ENCODE results near the gene EZH1. TPM values are rescaled to one million over a fixed set of nuclear protein-coding genes. Genes with fewer than 3 reads are reported as not detected.

EZH1 gene
- total RNA-seq = 26.5 and 26.6 TPM in 2 replicates

DNA sequence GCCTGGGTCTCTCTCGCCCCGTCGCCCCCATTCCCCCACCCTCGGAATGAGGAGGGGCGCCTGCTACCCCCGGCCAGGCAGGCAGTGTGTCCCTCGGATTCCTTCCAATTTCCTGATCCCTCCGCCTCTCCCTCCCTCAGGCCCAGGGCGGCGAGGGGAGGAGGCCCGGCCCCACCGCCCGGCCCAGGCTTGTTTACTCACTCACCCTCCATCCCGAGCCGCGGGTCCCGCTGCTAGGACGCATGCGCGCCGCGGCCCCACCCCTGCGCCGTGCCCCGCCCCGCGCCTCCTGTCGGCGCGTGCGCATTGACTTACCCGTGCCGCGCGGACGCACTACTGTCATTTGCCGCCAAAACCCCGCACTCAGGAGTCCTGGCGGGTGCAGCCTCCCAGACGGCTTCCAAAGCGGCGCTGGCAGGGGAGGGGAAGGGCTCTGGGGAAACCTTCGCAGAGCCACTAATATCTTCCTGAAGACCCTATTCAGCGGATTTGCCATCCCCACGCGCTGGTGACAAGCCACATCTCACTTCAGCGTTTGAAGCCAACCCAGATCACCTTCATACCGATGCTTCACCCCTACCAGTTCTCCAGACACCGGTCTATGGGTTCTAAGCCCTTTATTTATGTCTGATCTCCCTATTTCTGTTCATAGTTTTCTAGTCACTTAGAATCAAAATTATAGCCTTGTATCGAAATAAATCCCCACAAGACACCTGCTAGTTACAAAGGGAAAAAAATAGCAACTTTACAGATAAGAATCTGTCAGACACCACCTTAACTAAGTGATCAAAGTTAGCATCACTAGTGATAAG lies at the start of gene EZH1:
Gene EZH1 (minus strand): TSS at position 235 of the 812 bp plus-strand sequence. CDS start 16,099 bp downstream, outside the sequence.

DNA sequence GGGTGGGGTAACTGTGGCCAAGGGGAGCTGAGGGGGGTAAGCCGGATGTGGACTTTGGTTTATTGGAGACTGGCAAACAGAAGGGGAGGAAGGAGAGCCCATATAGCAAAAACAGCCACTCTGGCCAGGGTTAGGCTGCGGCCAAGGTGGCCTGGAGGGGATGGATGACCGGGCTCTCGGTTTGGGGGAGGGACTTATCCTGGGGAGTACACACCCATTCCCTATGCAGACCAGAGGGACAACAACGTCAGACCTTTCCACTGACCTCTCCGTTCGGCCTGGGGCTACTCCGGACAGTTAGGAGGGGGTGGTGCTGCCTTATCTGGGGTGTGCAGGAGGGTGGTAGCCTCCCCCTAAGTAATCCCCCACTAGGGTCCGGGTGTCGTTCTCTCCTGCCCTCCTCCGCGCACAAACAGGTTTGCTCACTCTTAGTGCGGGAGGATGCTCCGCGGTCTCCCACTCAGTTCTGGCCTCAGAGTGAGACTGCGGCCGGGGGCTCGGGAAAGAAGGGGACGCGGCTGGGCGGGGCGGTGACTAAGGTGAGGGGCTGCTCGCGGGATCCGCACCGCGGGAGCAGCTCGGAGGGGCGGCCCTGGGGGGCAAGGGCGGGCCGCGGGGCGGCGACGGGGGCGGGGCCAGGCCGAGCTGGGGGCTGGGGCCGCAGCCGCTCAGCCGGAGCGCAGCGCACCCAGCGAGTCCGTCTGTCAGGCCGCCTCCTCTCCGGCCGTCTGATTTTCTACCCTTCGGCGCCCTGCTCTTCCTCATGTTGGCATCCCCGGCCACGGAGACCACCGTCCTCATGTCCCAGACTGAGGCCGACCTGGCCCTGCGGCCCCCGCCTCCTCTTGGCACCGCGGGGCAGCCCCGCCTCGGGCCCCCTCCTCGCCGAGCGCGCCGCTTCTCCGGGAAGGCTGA lies 35.4 kb upstream of the EZH1 start, which contains the start of gene WNK4:
Gene WNK4 (plus strand): TSS at position 675 of the 915 bp plus-strand sequence. CDS start 89 bp downstream, at position 764.

DNA sequence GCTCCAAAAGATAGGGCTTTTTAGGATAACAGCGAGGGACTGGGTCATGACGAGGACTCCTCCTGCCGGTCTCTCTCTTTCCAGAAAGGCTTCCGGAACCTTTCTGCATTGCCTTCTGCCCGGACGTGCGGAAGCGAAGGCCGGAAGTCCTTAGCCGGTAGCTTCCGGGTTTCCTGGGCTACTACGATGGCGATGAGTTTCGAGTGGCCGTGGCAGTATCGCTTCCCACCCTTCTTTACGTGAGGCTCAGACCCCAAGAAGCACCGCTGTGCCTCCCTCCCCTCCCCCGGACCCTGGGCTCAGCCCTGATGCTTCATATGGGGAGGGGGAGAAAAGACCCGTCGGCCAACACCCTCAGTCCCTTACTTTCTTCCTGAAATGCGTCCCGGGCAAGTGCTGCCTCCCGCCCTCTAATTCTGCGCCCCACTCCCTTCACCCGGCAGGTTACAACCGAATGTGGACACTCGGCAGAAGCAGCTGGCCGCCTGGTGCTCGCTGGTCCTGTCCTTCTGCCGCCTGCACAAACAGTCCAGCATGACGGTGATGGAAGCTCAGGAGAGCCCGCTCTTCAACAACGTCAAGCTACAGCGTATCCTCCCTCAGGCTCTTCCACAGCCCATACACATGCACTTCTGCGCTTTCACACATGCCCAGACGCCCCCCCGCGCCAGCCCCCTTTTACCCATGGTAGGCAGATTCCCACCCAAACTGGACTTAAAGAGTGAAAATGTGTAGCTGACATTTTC lies 28.6 kb upstream of the EZH1 start, which contains the start of gene VPS25:
Gene VPS25 (plus strand): TSS at position 160 of the 746 bp plus-strand sequence. CDS start 27 bp downstream, at position 187.

DNA sequence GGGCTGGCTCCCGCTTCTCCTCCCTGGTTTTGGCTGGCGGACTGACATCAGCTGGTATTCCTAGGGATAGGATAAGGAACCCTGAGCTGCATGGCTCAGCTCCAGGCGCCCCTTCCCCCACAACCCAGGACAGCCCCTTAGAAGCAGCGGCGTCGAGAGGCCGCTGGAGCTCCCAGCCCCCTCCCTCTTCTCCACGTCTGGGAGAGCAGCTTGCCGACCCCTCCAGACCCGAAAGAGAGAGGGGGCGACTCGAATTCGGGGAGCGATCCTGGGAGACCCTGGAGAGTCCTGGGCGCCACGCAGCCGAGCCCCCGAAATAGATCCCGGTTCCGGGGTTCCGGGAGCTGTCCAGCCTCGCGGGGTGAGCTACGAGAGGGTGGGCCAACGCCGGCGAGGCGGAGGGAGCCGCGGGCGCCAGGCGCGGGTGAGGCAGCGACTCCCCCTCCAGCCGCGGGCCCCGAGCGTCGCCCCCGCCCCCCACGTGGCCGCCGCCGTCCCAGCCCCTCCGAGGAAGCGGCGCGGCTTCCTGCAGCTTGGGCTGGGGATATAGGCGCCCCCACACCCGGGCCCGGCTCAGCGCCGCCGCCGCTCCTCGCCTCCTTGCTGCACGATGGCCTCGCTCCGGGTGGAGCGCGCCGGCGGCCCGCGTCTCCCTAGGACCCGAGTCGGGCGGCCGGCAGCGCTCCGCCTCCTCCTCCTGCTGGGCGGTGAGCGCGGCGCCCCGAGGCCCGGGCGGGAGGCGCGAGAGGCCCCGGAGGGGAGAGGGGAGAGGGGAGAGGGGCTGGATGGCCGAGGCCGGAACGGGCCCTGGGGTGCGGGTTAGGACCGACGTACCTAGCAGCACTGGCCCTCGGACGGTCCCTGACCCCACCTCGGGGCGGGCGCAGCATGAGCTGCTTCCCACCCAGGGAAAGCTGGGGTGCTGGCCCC lies 16.1 kb upstream of the EZH1 start, which contains the start of gene RAMP2:
Gene RAMP2 (plus strand): TSS at position 576 of the 930 bp plus-strand sequence. CDS start 35 bp downstream, at position 611.

DNA sequence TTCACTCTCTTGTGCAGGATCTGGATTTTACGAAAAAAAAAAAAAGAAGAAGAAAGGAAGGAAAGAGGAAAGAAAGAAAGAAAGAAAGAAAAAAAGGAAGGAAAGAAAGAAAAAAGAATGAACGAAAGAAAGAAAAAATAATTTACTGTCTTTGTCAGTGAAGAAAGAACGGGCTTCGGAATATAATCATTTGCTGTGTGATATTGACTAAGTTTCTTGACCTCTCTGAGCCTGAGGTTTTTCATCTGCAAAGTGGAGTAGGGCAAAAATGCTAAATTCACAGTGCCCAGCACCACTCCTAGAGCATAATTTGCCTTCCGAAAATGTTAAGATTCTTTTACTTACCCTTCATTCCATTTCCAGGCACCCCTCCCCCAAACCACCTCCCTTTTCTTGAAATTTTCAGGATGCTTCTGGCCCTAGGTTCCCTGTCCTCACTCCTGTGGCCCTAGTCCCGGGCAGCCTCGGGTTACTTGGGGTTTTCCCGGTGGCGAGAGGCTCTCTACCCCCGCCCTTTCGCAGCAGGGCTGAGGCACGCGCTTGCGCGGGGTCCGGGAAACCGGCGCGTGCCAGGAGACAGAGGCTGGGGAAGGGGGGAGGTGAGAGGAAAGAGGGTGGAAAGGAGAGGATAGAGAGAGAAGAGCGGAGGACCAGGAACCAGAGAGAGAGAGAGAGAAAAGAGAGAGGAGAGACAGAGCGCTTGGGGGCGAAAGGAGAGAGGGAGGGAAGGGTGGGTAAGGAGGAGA lies 62.7 kb downstream of the EZH1 start, which contains the start of gene CNTNAP1:
Gene CNTNAP1 (plus strand): TSS at position 556 of the 746 bp plus-strand sequence. CDS start 299 bp downstream, outside the sequence.

DNA sequence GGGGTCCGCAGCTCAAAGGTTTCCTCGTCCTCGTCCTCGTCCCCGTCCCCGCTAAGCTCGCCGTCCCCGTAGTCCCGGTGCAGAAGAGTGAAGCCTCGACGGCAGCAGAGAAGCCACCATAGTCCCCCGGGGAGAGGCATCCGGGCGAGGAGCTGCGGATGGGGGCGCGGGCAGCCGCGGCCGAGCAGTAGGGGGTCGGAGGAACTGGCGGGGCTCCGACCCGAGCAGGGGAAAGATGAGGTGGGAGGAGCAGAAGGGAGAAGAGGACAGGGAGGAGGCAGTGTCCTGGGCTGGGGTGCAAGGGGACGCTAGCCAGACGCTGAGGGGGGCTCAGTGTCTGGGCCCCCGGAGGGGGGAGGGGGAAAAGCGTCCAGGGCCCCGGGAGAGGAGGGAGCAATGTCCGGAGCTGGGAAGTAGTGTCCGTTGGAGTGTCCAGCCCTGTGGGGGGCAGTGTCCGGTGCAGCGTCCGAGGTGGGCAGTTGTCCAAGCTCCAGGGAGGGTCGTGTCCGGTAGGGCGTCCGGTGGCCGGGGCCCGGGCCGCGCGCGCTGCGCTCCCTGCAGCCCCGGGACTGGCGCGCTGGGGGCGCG lies 68.3 kb downstream of the EZH1 start, which contains the start of gene PLEKHH3:
Gene PLEKHH3 (minus strand): TSS at position 571 of the 588 bp plus-strand sequence. CDS start 431 bp downstream, at position 140.

DNA sequence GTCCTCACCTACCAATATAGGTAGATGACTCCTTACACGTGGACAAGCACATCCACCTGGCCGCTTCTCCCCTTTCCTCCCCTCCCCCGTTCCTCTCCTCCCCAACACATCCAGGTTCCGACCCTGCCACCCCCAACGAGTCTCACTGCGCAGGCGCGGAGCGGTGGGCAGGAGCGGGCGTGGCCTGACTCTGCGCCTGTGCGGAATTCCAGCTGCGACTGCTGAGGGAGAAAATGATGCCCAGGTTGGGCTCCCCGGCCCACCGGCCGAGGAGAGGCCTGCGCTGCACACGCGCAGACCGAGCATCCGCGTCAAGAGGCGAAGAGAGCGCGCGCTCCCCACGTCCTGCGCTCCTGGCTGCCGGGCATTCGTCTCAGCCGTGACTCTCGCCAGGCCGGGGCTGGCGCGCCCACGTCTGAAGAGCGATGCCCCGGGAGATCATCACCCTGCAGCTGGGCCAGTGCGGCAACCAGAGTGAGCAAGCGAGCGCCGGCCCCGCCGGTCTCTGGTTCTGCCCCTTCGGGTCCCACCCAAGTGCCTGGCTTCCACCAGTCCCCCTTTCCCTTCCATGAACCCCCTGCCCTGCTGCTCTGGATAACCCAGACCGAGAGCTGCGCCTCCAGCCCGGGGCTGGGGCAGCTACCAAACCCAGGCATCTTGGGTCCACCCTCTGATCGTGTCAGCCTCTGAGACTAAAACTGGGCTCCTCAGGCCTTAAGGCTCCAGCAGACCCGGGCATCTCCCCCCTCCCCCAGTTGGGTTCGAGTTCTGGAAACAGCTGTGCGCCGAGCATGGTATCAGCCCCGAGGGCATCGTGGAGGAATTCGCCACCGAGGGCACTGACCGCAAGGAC lies 85.5 kb downstream of the EZH1 start, which contains the start of gene TUBG2:
Gene TUBG2 (plus strand): TSS at position 206 of the 853 bp plus-strand sequence. CDS start 220 bp downstream, at position 426.

Small RNAs within 50 kb of the gene (small RNA-seq; reads per million reads assigned to genes)
- gene HMGN2P15 (not detected), gene MIR6780A (not detected)

Other genes with a start within 250 kb of the EZH1 start
- 25.4 and 29.1 TPM in 2 replicates for gene NAGLU, start 208.8 kb downstream of the EZH1 start, total RNA-seq
- 1.5 and 4.3 TPM in 2 replicates for gene HSD17B1, start 192.1 kb downstream of the EZH1 start, total RNA-seq
- gene COASY, start 182.9 kb downstream of the EZH1 start, total RNA-seq = 16.9 and 26.0 TPM in 2 replicates
- gene MLX, start 177.9 kb downstream of the EZH1 start, total RNA-seq = 37.5 and 47.7 TPM in 2 replicates
- gene PSMC3IP, start 167.3 kb downstream of the EZH1 start, total RNA-seq = 5.1 and 8.0 TPM in 2 replicates
- gene RETREG3, start 135.7 kb downstream of the EZH1 start, total RNA-seq = 41.5 and 53.2 TPM in 2 replicates
- 55.9 and 60.2 TPM in 2 replicates for gene TUBG1, start 135.4 kb downstream of the EZH1 start, total RNA-seq
- gene TUBG2, start 85.8 kb downstream of the EZH1 start, total RNA-seq = 12.9 TPM in 2 replicates
- gene PLEKHH3, start 68.0 kb downstream of the EZH1 start, total RNA-seq = 11.8 and 12.9 TPM in 2 replicates
- 2.2 and 3.9 TPM in 2 replicates for gene CCR10, start 63.2 kb downstream of the EZH1 start, total RNA-seq
- gene CNTNAP1, start 62.5 kb downstream of the EZH1 start, total RNA-seq = 15.8 and 16.8 TPM in 2 replicates
- gene RAMP2, start 16.2 kb upstream of the EZH1 start, total RNA-seq = 0.73 TPM in 1 of 2 replicates, not detected in the other
- 50.6 and 55.1 TPM in 2 replicates for gene VPS25, start 28.4 kb upstream of the EZH1 start, total RNA-seq
- 0.59 TPM in 1 of 2 replicates, not detected in the other for gene WNK4, start 35.6 kb upstream of the EZH1 start, total RNA-seq
- gene COA3, start 53.7 kb upstream of the EZH1 start, total RNA-seq = 54.0 and 61.0 TPM in 2 replicates
- not detected in 2 replicates for gene CNTD1, start 53.8 kb upstream of the EZH1 start, total RNA-seq
- gene BECN1, start 79.2 kb upstream of the EZH1 start, total RNA-seq = 63.6 and 66.3 TPM in 2 replicates
- 101 and 117 TPM in 2 replicates for gene PSME3, start 88.4 kb upstream of the EZH1 start, total RNA-seq
- gene AOC2, start 99.5 kb upstream of the EZH1 start, total RNA-seq = 0.73 and 1.4 TPM in 2 replicates
- gene AOC3, start 106.2 kb upstream of the EZH1 start, total RNA-seq = 0.20 and 0.37 TPM in 2 replicates
- gene G6PC1, start 155.8 kb upstream of the EZH1 start, total RNA-seq = not detected in 2 replicates
- 14.3 and 15.2 TPM in 2 replicates for gene AARSD1, start 219.4 kb upstream of the EZH1 start, total RNA-seq
- gene PTGES3L, start 235.0 kb upstream of the EZH1 start, total RNA-seq = not detected in 2 replicates
- gene RUNDC1, start 235.5 kb upstream of the EZH1 start, total RNA-seq = 4.8 and 7.2 TPM in 2 replicates